ENCODE measurements around the gene AARSD1. TPM values are rescaled to one million over a fixed set of nuclear protein-coding genes. Genes with fewer than 3 reads are reported as not detected.
A peak's percentile ranks its signal among the peaks of the same experiment; 100 is the strongest.

AARSD1 gene

GRCh38 chr17:42904110-42904469 is 60.2 kb downstream of the AARSD1 start:
- Histone ChIP-seq H3K4ac (ENCODE audit: low read depth, low read length) (no peak overlapping the region), H3K4me2 (ENCODE audit: low read length) (no peak overlapping the region), H2BK5ac (ENCODE audit: low read length) (no peak overlapping the region), H3K23ac (ENCODE audit: low read length) (peak overlapping the region; percentile 17), H4K5ac (ENCODE audit: low read length) (no peak overlapping the region), H3K79me1 (ENCODE audit: low read length) (no peaks in the 10 kb centered on the region), H3K36me3 (ENCODE audit: control insufficient read depth, insufficient read depth, low read length) (no peaks in the 10 kb centered on the region), H2AK5ac (ENCODE audit: low read length) (no peak overlapping the region), H3K79me2 (ENCODE audit: control insufficient read depth, insufficient read depth, low read length) (no peaks in the 10 kb centered on the region), H3K4me1 (ENCODE audit: control insufficient read depth, low read depth, low read length) (no peaks in the 10 kb centered on the region), H4K8ac (ENCODE audit: low read depth, low read length) (no peak overlapping the region), H3K27ac (ENCODE audit: low read depth, low read length) (no peak overlapping the region), H3K4me3 (ENCODE audit: low read length) (no peak overlapping the region), H2BK120ac (ENCODE audit: low read depth, low read length) (no peak overlapping the region), H2BK15ac (replicated peaks; ENCODE audit: low read depth) (no peak overlapping the region), H3K18ac (ENCODE audit: low read length) (no peak overlapping the region), H3K9ac (ENCODE audit: low read length) (no peak overlapping the region), H3K27me3 (ENCODE audit: insufficient read depth, low read length, poor library complexity) (no peaks in the 10 kb centered on the region), H3K56ac (ENCODE audit: low read length) (no peak overlapping the region)
- no CpG with 5 or more reads among the region's 6 CpGs for WGBS (ENCODE audit: extremely low coverage, insufficient coverage, low lambda C conversion rate)
- no peak for DNase-seq

DNA sequence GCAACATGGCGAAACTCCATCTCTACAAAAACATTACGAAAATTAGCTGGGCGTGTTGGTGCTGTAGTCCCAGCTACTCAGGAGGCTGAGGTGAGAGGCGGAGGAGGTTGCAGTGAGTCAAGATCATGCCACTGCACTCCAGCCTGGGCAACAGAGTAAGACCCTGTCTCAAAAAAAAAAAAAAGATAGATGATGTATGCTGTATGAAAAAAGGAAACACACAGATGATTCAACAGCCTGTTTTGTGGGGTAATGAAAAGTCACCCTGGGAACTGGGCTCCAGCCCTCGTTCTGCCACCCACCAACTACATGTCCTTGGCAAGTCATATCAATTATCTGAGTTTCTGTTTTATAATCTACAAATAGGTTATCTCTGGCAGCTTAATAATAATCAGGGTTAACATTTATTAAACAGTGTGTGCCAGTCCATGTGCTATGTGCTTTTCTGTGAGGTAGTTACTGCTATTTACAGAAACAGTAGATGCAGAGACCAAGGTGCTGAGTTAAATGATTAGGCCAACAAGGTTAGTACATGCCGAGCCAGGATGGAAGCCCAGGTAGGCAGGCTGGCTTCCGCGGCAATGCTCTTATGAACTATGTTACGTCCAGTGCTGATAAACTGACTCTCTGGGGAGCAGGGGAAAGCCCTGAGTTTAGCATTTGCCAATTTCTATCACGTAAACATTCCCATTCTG is 62.6 kb downstream of the AARSD1 start:
- Histone ChIP-seq H3K4ac (ENCODE audit: low read depth, low read length) (no peak overlapping the region), H3K79me2 (ENCODE audit: control insufficient read depth, insufficient read depth, low read length) (no peaks in the 10 kb centered on the region), H2BK15ac (replicated peaks; ENCODE audit: low read depth) (no peak overlapping the region), H3K27ac (ENCODE audit: low read depth, low read length) (no peak overlapping the region), H3K36me3 (ENCODE audit: control insufficient read depth, insufficient read depth, low read length) (no peaks in the 10 kb centered on the region), H4K5ac (ENCODE audit: low read length) (no peak overlapping the region), H2AK5ac (ENCODE audit: low read length) (no peak overlapping the region), H3K4me3 (ENCODE audit: low read length) (no peak overlapping the region), H3K4me1 (ENCODE audit: control insufficient read depth, low read depth, low read length) (no peaks in the 10 kb centered on the region), H3K9ac (ENCODE audit: low read length) (no peak overlapping the region), H3K23ac (ENCODE audit: low read length) (no peak overlapping the region), H3K56ac (ENCODE audit: low read length) (no peak overlapping the region), H4K8ac (ENCODE audit: low read depth, low read length) (no peak overlapping the region), H3K4me2 (ENCODE audit: low read length) (no peak overlapping the region), H3K79me1 (ENCODE audit: low read length) (no peaks in the 10 kb centered on the region), H2BK5ac (ENCODE audit: low read length) (no peak overlapping the region), H3K27me3 (ENCODE audit: insufficient read depth, low read length, poor library complexity) (no peaks in the 10 kb centered on the region), H2BK120ac (ENCODE audit: low read depth, low read length) (no peak overlapping the region), H3K18ac (ENCODE audit: low read length) (no peak overlapping the region)
- no peak for DNase-seq
- no CpG with 5 or more reads among the region's 10 CpGs for WGBS (ENCODE audit: extremely low coverage, insufficient coverage, low lambda C conversion rate)

Small RNA genes lying within 50 kb of the gene (small RNA-seq; reads per million reads assigned to genes)
- gene AARSD1 (ENCODE audit: insufficient read depth) = not detected
- gene RF00561 (ENCODE audit: insufficient read depth) = not detected

Data from mesendoderm (in vitro differentiated cells).